GM12892 (cell line): ENCODE results near the gene LIPH.

Source experiments
- DNase-seq: peaks from one replicate; pipeline ENCODE4 v3.0.0; 2011; ENCODE audit not compliant: insufficient read length
- FAIRE-seq: peaks from 2 replicates; lab custom pipeline; 2011; peaks lifted over from hg19 to GRCh38; lab: Jason Lieb, UNC
- POLR2A ChIP-seq: IDR thresholded peaks from 2 replicates; pipeline ENCODE4 v1.6.1; 2011; ENCODE audit warnings: low read depth, low read length, control low read depth
- POLR2AphosphoS5 ChIP-seq: IDR thresholded peaks from 2 replicates; pipeline ENCODE4 v1.6.1; 2011; ENCODE audit warnings: low read depth, low read length, control low read depth
- TAF1 ChIP-seq: IDR thresholded peaks from 2 replicates; pipeline ENCODE4 v1.6.1; 2011; ENCODE audit warnings: low read depth, mild to moderate bottlenecking, control low read depth, low read length, borderline replicate concordance

The LIPH gene

DNA sequence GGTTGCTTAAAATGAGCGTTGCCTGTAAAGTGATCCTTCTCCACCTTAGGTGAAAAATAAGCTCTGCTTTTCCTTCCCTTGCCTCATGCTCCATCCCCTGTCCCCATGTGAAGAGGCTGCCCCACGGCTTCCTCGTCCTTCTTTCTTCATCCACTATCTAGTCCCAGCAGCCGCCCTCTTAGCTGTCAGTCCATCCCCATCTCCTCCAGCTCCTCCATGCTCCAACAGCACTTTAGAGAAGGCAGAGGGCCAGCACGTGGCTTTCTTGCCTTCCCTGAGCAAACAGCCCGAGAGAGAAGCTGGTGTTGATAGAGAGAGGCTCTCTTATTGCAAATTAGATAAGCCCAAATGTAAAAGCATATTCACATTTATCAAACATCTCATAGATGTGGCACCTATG is 44.5 kb downstream of the LIPH start:
- no peak for FAIRE-seq
- TF ChIP-seq POLR2AphosphoS5 (no peak), POLR2A (no peak), TAF1 (no peak)
- no peak for DNase-seq

GRCh38 chr3:185504636-185505035 is 47.8 kb downstream of the LIPH start:
- DNase-seq (no peak), FAIRE-seq (no peak)
- TF ChIP-seq POLR2A, result no peak
- no peak for TF ChIP-seq TAF1
- no peak for TF ChIP-seq POLR2AphosphoS5

DNA sequence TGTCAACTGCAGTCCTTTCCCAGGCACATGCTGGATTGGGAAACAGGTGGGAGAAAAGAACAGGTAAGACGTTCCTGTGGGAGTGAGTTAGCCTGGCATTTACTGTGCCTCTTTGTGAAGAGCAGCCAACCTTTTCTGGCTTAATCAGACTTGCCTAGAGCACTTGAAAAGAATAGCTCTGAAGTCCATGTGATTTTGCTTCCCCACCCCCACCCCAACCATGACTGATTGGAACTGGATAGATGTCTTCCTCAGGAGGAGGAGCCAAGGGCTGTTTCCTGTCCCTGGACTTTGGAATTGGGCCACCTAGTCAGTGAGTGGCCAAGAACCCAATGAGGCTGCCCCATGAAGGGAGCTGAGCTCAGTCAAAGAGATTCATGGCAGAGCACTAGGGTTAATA is 48.9 kb downstream of the LIPH start:
- no peak for DNase-seq
- FAIRE-seq, result no peak
- TF ChIP-seq TAF1, result no peak
- TF ChIP-seq POLR2A, result no peak
- TF ChIP-seq POLR2AphosphoS5, result no peak

DNA sequence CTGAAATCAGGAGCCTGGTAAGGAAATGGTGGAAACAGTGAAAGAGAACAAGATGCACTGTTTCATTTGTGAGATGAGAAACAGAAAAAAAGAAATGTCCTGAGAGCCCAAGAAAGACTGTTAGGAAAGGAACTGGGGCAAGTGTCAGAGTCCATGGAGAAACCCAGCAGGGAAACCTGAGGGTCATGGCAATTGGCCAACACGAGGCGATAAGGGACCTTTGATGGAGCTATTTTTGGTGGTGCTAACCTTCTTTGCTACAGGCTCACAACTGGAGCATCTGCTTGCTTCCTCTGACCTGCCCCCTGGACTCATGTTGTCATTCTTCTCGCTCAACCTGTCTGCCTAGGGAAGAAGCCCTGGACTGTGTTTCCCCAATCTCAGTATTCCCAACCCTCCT is 49.4 kb downstream of the LIPH start:
- DNase-seq (no peak), FAIRE-seq (no peak)
- TF ChIP-seq POLR2AphosphoS5 (no peak), POLR2A (no peak), TAF1 (no peak)

GRCh38 chr3:185498503-185499396 is 53.6 kb downstream of the LIPH start, which contains the start of gene TMEM41A:
Gene TMEM41A (minus strand): TSS chr3:185499035. CDS start chr3:185498961, 74 bp downstream.
- FAIRE-seq, result peak; percentile 71
- DNase-seq, result peak; percentile 95
- peak; percentile 92 for TF ChIP-seq POLR2A
- peak; percentile 93 for TF ChIP-seq TAF1
- TF ChIP-seq POLR2AphosphoS5, result peak; percentile 91

- DNase-seq (no peak), FAIRE-seq (no peak)
- TF ChIP-seq TAF1 (no peak), POLR2A (no peak), POLR2AphosphoS5 (no peak)
These were observed 62.1 kb downstream of the LIPH start for GRCh38 chr3:185490241-185490640.

GRCh38 chr3:185489462-185489861 is 62.9 kb downstream of the LIPH start:
- no peak for FAIRE-seq

GRCh38 chr3:185488465-185488864 is 63.9 kb downstream of the LIPH start:
- no peak for TF ChIP-seq TAF1
- peak; percentile 65; the same call in 1 of the 2 replicates for TF ChIP-seq POLR2AphosphoS5
- no peak for DNase-seq
- no peak for FAIRE-seq

More at GRCh38 chr3:185489462-185489861, 62.9 kb downstream of the LIPH start:
- DNase-seq, result no peak
- TF ChIP-seq TAF1 (no peak), POLR2A (peak; percentile 34; the same call in 1 of the 2 replicates)

DNA sequence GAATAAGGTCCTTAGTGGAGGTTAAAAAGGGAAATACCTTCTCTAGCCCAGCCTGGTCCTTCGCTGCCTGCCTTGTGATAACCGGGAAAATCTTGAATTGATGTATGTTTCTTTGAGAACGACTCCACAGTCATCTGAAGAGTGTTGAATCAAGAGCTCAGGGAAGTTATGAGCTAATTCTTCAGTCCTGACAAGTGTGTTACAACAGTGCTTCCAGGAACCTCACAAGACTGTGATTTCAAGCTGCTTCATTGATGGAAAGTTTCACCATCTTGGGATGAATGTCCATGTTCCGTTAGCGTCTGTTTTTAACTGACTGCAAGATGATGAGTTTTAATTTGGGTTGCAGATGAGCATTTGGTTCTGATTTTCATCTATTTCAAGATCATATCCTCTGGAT is 66.0 kb downstream of the LIPH start:
- FAIRE-seq (no peak), DNase-seq (no peak)
- TF ChIP-seq POLR2A (no peak), TAF1 (no peak), POLR2AphosphoS5 (no peak)

DNA sequence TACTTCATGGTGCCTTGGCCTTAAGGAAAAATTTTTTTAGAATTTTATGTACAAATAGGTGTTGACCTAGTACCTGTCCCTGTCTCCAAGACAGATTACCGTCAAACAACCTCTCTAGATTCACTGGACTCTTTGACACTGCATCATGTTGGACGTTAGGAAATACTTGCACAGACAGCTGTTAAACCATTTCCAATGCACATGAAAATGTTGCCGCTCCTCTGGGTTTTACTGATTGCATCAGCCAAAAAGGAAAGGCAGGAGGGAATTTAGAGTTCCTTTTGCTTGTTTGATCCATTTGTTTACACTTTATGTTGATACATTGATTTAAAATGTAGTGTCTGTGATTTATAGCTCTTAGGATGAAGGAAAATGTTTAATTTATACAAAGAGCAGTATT is 68.1 kb downstream of the LIPH start:
- DNase-seq (no peak), FAIRE-seq (no peak)
- TF ChIP-seq POLR2A, result no peak
- TF ChIP-seq POLR2AphosphoS5, result no peak
- no peak for TF ChIP-seq TAF1

GRCh38 chr3:185479373-185479945 is 72.9 kb downstream of the LIPH start:
- FAIRE-seq, result no peak
- no peak for DNase-seq
- TF ChIP-seq POLR2AphosphoS5, result no peak
- no peak for TF ChIP-seq TAF1
- no peak for TF ChIP-seq POLR2A
